ENCODE measurements around the gene TNK2.

- TF ChIP-seq, protein P1, sequence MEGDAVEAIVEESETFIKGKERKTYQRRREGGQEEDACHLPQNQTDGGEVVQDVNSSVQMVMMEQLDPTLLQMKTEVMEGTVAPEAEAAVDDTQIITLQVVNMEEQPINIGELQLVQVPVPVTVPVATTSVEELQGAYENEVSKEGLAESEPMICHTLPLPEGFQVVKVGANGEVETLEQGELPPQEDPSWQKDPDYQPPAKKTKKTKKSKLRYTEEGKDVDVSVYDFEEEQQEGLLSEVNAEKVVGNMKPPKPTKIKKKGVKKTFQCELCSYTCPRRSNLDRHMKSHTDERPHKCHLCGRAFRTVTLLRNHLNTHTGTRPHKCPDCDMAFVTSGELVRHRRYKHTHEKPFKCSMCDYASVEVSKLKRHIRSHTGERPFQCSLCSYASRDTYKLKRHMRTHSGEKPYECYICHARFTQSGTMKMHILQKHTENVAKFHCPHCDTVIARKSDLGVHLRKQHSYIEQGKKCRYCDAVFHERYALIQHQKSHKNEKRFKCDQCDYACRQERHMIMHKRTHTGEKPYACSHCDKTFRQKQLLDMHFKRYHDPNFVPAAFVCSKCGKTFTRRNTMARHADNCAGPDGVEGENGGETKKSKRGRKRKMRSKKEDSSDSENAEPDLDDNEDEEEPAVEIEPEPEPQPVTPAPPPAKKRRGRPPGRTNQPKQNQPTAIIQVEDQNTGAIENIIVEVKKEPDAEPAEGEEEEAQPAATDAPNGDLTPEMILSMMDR (IDR thresholded peaks at IDR 0.05; ENCODE audit: low read length): no peak
- TF ChIP-seq EZH2 (IDR thresholded peaks at IDR 0.05; ENCODE audit: borderline replicate concordance, low read length): no peak
Measured at GRCh38 chr3:195845483-195845882, 62.9 kb downstream of the TNK2 start.
